HL-60 (cell line): Measurements from ENCODE around the gene KCNJ9.

Source experiments
- POLR2AphosphoS5 ChIP-seq: IDR thresholded peaks from 2 replicates; pipeline ENCODE4 v1.6.1; 2012; ENCODE audit warnings: low read depth
- TF ChIP-seq, protein P1 (sequence below): IDR thresholded peaks from one replicate; pipeline ENCODE4 v1.5.1; 2011; ENCODE audit warnings: low read length, control low read depth, inconsistent platforms; ENCODE audit not compliant: insufficient read depth

GRCh38 chr1:160131803-160132565 lies 50.6 kb downstream of the KCNJ9 start:
- TF ChIP-seq, protein P1, sequence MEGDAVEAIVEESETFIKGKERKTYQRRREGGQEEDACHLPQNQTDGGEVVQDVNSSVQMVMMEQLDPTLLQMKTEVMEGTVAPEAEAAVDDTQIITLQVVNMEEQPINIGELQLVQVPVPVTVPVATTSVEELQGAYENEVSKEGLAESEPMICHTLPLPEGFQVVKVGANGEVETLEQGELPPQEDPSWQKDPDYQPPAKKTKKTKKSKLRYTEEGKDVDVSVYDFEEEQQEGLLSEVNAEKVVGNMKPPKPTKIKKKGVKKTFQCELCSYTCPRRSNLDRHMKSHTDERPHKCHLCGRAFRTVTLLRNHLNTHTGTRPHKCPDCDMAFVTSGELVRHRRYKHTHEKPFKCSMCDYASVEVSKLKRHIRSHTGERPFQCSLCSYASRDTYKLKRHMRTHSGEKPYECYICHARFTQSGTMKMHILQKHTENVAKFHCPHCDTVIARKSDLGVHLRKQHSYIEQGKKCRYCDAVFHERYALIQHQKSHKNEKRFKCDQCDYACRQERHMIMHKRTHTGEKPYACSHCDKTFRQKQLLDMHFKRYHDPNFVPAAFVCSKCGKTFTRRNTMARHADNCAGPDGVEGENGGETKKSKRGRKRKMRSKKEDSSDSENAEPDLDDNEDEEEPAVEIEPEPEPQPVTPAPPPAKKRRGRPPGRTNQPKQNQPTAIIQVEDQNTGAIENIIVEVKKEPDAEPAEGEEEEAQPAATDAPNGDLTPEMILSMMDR: no peak
- no peak for TF ChIP-seq POLR2AphosphoS5
